ENCODE measurements around the gene CPNE2. TPM values are rescaled to one million over a fixed set of nuclear protein-coding genes. Genes with fewer than 3 reads are reported as not detected.

Gene CPNE2
- total and polyA plus RNA-seq, 10 of the 15 experiments (the other 5 are each of a cell fraction or from before 2014, with no cell fraction given): 3.1 to 22.1 (median 9.9) TPM

DNA sequence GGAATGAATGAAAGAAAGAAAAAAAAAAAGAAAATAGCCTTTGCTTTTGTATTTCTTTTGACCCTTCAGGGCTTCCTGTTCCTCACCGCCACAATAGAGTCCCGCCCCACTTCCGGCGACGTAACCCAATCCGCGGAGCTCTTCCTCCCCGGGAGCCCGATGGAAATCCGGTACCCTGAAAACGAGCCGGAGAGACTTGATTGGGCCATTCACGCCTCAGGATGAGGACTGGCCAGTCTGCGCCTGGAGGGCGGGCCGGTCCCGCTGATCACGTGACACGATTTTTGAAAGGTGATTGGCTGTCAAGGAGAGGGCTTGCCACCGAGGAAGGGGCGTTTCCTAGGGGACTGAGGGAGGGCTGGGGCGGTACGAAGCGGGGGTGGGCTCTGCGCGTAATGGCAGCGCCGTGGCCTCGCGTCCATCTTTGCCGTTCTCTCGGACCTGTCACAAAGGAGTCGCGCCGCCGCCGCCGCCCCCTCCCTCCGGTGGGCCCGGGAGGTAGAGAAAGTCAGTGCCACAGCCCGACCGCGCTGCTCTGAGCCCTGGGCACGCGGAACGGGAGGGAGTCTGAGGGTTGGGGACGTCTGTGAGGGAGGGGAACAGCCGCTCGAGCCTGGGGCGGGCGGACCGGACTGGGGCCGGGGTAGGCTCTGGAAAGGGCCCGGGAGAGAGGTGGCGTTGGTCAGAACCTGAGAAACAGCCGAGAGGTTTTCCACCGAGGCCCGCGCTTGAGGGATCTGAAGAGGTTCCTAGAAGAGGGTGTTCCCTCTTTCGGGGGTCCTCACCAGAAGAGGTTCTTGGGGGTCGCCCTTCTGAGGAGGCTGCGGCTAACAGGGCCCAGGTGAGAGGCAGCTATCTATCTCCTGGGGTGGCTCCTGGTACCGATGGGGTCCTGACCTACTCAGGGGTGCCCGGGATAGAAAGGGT is 93.8 kb downstream of the CPNE2 start, which contains the start of the genes PSME3IP1 and RSPRY1:
Gene PSME3IP1 (minus strand): TSS at position 95 of the 927 bp plus-strand sequence. CDS start 12,185 bp downstream, outside the sequence.
Gene RSPRY1 (plus strand): TSS at position 385 of the 927 bp plus-strand sequence. CDS start 18,330 bp downstream, outside the sequence.
- Histone ChIP-seq H2AFZ (ENCODE audit: control insufficient read depth, low read depth, low read length) (peak within 1 kb of the TSS; percentile 89), H3K9ac (ENCODE audit: control insufficient read depth, insufficient read depth, low read length) (peak within 1 kb of the TSS; percentile 98), H3K36me3 (ENCODE audit: control insufficient read depth in 2 of 2, insufficient read depth in 2 of 2, low read length in 1 of 2) (no peaks in the 10 kb centered on the region), H3K27ac (ENCODE audit: control insufficient read depth, insufficient read depth) (peak within 1 kb of the TSS; percentile 94), H3K9me3 (replicated peaks; ENCODE audit: control insufficient read depth, insufficient read depth, low read length) (no peaks in the 10 kb centered on the region), H3K79me2 (ENCODE audit: control insufficient read depth, insufficient read depth, low read length) (peaks cover 91% of the 10 kb centered on the region), H4K20me1 (ENCODE audit: control insufficient read depth, insufficient read depth) (no peaks in the 10 kb centered on the region), H3K27me3 (replicated peaks in 1 of 2; ENCODE audit: control insufficient read depth in 2 of 2, insufficient read depth in 2 of 2, low read length in 1 of 2) (no peaks in the 10 kb centered on the region), H3K4me2 (ENCODE audit: control insufficient read depth, insufficient read depth) (peak within 1 kb of the TSS; percentile 85), H3K4me3 (peak within 1 kb of the TSS; percentile 84), H3K4me1 (ENCODE audit: control insufficient read depth, insufficient read depth, low read length) (peaks cover 5% of the 10 kb centered on the region; the same call in 1 of the 2 replicates)
- intact Hi-C loops (cut with micrococcal nuclease; ENCODE audit: unreplicated experiment): loop anchor here (2.0 to 5.0 kb wide), 3 partner anchors 113 to 351 kb away; partner anchors contain the start of gene CCDC102A
- DNase-seq (ENCODE audit: low read depth, low spot score) (peak; percentile 99), FAIRE-seq (peak; percentile 95), ATAC-seq (peak; percentile 92)
- ChIA-PET CTCF (interaction anchor here (0.6 to 1.6 kb wide), 9 partner anchors 10 to 1080 kb away, joined by 3 to 4 read pairs (median 3); no protein-coding TSS in a partner anchor), SMC1A (ENCODE audit: uncharacterized antibody, unreplicated experiment) (interaction anchor here (0.9 to 1.6 kb wide), 8 partner anchors 11 to 301 kb away, joined by 3 to 4 read pairs (median 3); partner anchors contain the start of gene ARL2BP), RAD21 (ENCODE audit: unreplicated experiment) (interaction anchor here (0.6 to 3.6 kb wide), 11 partner anchors 19 to 419 kb away, joined by 3 to 20 read pairs (median 4); no protein-coding TSS in a partner anchor), POLR2A (interaction anchor here (0.6 to 2.8 kb wide), 11 partner anchors 8 to 261 kb away, joined by 3 to 10 read pairs (median 4); partner anchors contain the start of genes CIAPIN1 and COQ9)
- in situ Hi-C loops (cut with MboI): no loop called here
- BruUV-seq (replicated peaks): no TSS peak
- 1% methylated on average over 57 of the region's 64 CpGs for WGBS (ENCODE audit: insufficient coverage, insufficient replicate concordance, low lambda C conversion rate, missing lambda C conversion rate)
- TF ChIP-seq KAT2A (conservative IDR thresholded peaks at IDR 0.05; ENCODE audit: control insufficient read depth, low read depth, low read length) (no peak), FOXM1 (IDR thresholded peaks at IDR 0.05; ENCODE audit: low read depth, low read length) (no peak), NFYB (IDR thresholded peaks at IDR 0.05; ENCODE audit: insufficient read depth, low read depth, low read length) (peak; percentile 96), RELB (IDR thresholded peaks at IDR 0.05; ENCODE audit: low read depth) (peak; percentile 77), MEF2B (IDR thresholded peaks at IDR 0.05; ENCODE audit: partially characterized antibody, poor library complexity, severe bottlenecking) (peak; percentile 59), NFXL1 (IDR thresholded peaks at IDR 0.05; ENCODE audit: borderline replicate concordance) (no peak), SREBF2 (IDR thresholded peaks at IDR 0.05; ENCODE audit: low read length) (no peak), POLR2AphosphoS2 (IDR thresholded peaks at IDR 0.05; ENCODE audit: low read depth, low read length) (peak; percentile 61; the same call in 1 of the 2 replicates), ZBTB4 (CRISPR knock-in tag; IDR thresholded peaks at IDR 0.05) (peak; percentile 96), RBBP5 (conservative IDR thresholded peaks at IDR 0.05) (no peak), CBFB (IDR thresholded peaks at IDR 0.05; ENCODE audit: low read depth) (0 out of 2 replicates have a peak, but pooled peaks have one; percentile 65), BCL11A (IDR thresholded peaks at IDR 0.05; ENCODE audit: low read depth, low read length) (no peak), KLF5 (IDR thresholded peaks at IDR 0.05; ENCODE audit: partially characterized antibody) (no peak)
- TF ChIP-seq, protein P1, sequence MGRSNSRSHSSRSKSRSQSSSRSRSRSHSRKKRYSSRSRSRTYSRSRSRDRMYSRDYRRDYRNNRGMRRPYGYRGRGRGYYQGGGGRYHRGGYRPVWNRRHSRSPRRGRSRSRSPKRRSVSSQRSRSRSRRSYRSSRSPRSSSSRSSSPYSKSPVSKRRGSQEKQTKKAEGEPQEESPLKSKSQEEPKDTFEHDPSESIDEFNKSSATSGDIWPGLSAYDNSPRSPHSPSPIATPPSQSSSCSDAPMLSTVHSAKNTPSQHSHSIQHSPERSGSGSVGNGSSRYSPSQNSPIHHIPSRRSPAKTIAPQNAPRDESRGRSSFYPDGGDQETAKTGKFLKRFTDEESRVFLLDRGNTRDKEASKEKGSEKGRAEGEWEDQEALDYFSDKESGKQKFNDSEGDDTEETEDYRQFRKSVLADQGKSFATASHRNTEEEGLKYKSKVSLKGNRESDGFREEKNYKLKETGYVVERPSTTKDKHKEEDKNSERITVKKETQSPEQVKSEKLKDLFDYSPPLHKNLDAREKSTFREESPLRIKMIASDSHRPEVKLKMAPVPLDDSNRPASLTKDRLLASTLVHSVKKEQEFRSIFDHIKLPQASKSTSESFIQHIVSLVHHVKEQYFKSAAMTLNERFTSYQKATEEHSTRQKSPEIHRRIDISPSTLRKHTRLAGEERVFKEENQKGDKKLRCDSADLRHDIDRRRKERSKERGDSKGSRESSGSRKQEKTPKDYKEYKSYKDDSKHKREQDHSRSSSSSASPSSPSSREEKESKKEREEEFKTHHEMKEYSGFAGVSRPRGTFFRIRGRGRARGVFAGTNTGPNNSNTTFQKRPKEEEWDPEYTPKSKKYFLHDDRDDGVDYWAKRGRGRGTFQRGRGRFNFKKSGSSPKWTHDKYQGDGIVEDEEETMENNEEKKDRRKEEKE (IDR thresholded peaks at IDR 0.05): no peak
